Activated CD8-positive, alpha-beta T cell treated with anti-CD3 and anti-CD28 coated beads for 36 hours (primary cell): Measurements from ENCODE around the gene APOE. TPM values are rescaled to one million over a fixed set of nuclear protein-coding genes. Genes with fewer than 3 reads are reported as not detected.

Experiments used
- ATAC-seq: fragments of 200-7000 bp; cut with Tn5 transposase; one replicate; pipeline ENCODE4 v1.10.0; 2021; ENCODE audit warnings: mild to moderate bottlenecking, moderate library complexity
- CTCF ChIA-PET: fragments of 350-600 bp; sonication (Branson Sonifier 250); formaldehyde crosslinking; loops from one replicate; lab custom pipeline; 2021; ENCODE audit warnings: antibody characterized with exemption; lab: Charles Lee
- POLR2A ChIA-PET: fragments of 350-600 bp; sonication (Branson Sonifier 250); formaldehyde crosslinking; loops from one replicate; lab custom pipeline; 2021; ENCODE audit warnings: antibody characterized with exemption; lab: Charles Lee
- DNase-seq: peaks from one replicate; pipeline ENCODE4 v3.0.0-alpha.2; 2020
- H3K27ac Mint-ChIP-seq: one replicate; pipeline ENCODE4 v1.8.0; 2021; ENCODE audit warnings: mild to moderate bottlenecking, mixed read lengths
- H3K27me3 Mint-ChIP-seq: one replicate; pipeline ENCODE4 v1.8.0; 2021; ENCODE audit warnings: mixed read lengths
- H3K36me3 Mint-ChIP-seq: one replicate; pipeline ENCODE4 v1.8.0; 2021; ENCODE audit warnings: low read depth, mixed read lengths
- H3K4me1 Mint-ChIP-seq: one replicate; pipeline ENCODE4 v1.8.0; 2021; ENCODE audit warnings: low read depth, mixed read lengths
- H3K4me3 Mint-ChIP-seq: one replicate; pipeline ENCODE4 v1.8.0; 2021; ENCODE audit warnings: mild to moderate bottlenecking, moderate library complexity, mixed read lengths
- H3K9me3 Mint-ChIP-seq: one replicate; pipeline ENCODE4 v1.8.0; 2021; ENCODE audit warnings: mixed read lengths
- intact Hi-C: fragments of 100-400 bp; cut with micrococcal nuclease; formaldehyde crosslinking; loops from one replicate; pipeline ENCODE4 v1.10.0; 2022
- total RNA-seq, 2 experiments: library from RNA; stranded (reverse); gene quantifications; one replicate each; pipeline ENCODE4 v1.2.3, GENCODE V29; 2021
- TF ChIP-seq, protein P1 (sequence below): fragments of 200-600 bp; IDR thresholded peaks from one replicate; pipeline ENCODE4 v1.8.0; 2022; ENCODE audit warnings: antibody characterized with exemption, mild to moderate bottlenecking

APOE gene
- total RNA-seq, 2 experiments from 2014 or later, result 0.87 to 1.2 TPM

DNA sequence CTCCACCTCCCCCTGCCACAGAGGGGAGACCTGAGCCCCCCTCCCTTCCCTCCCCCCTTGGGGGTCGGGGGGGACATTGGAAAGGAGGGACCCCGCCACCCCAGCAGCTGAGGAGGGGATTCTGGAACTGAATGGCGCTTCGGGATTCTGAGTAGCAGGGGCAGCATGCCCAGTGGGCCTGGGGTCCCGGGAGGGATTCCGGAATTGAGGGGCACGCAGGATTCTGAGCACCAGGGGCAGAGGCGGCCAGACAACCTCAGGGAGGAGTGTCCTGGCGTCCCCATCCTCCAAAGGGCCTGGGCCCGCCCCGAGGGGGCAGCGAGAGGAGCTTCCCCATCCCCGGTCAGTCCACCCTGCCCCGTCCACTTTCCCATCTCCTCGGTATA, 2.4 kb upstream of the APOE start:
- ChIA-PET CTCF (interaction anchor here (1.0 to 6.0 kb wide), 8 partner anchors 11 to 96 kb away, joined by 3 to 46 read pairs (median 4); partner anchors contain the start of gene TOMM40), POLR2A (interaction anchor here (1.1 to 4.1 kb wide), 4 partner anchors 8 to 57 kb away, joined by 3 to 27 read pairs (median 9); partner anchors contain the start of gene TOMM40)
- intact Hi-C loops, result loop anchor here (5.0 kb wide), 1 partner anchor 49 kb away; no protein-coding TSS in a partner anchor
- H3K4me3 Mint-ChIP-seq, result no peak overlapping the region
- peaks cover 10% of the 10 kb centered on the region for H3K4me1 Mint-ChIP-seq
- peaks cover 19% of the 10 kb centered on the region for H3K27me3 Mint-ChIP-seq
- H3K9me3 Mint-ChIP-seq, result no peaks in the 10 kb centered on the region
- no peak overlapping the region for H3K27ac Mint-ChIP-seq
- peaks cover 22% of the 10 kb centered on the region for H3K36me3 Mint-ChIP-seq
- ATAC-seq (no peak), DNase-seq (no peak)
- TF ChIP-seq, protein P1, sequence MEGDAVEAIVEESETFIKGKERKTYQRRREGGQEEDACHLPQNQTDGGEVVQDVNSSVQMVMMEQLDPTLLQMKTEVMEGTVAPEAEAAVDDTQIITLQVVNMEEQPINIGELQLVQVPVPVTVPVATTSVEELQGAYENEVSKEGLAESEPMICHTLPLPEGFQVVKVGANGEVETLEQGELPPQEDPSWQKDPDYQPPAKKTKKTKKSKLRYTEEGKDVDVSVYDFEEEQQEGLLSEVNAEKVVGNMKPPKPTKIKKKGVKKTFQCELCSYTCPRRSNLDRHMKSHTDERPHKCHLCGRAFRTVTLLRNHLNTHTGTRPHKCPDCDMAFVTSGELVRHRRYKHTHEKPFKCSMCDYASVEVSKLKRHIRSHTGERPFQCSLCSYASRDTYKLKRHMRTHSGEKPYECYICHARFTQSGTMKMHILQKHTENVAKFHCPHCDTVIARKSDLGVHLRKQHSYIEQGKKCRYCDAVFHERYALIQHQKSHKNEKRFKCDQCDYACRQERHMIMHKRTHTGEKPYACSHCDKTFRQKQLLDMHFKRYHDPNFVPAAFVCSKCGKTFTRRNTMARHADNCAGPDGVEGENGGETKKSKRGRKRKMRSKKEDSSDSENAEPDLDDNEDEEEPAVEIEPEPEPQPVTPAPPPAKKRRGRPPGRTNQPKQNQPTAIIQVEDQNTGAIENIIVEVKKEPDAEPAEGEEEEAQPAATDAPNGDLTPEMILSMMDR, result no peak

DNA sequence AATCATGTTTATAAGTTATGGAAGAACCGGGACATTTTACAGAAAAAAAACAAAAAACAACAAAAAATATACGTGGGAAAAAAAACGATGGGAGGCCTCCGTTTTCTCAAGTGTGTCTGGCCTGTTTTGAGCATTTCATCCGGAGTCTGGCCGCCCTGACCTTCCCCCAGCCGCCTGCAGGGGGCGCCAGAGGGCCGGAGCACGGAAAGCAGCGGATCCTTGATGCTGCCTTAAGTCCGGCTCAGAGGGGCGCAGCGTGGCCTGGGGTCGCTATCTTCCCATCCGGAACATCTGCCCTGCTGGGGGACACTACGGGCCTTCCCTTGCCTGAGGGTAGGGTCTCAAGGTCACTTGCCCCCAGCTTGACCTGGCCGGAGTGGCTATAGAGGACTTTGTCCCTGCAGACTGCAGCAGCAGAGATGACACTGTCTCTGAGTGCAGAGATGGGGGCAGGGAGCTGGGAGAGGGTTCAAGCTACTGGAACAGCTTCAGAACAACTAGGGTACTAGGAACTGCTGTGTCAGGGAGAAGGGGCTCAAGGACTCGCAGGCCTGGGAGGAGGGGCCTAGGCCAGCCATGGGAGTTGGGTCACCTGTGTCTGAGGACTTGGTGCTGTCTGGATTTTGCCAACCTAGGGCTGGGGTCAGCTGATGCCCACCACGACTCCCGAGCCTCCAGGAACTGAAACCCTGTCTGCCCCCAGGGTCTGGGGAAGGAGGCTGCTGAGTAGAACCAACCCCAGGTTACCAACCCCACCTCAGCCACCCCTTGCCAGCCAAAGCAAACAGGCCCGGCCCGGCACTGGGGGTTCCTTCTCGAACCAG, 1.8 kb upstream of the APOE start:
- no peak overlapping the region for H3K27ac Mint-ChIP-seq
- no peaks in the 10 kb centered on the region for H3K9me3 Mint-ChIP-seq
- ChIA-PET CTCF (interaction anchor here (0.7 to 6.0 kb wide), 11 partner anchors 11 to 156 kb away, joined by 3 to 46 read pairs (median 4); partner anchors contain the start of gene TOMM40), POLR2A (interaction anchor here (0.8 to 4.1 kb wide), 7 partner anchors 9 to 100 kb away, joined by 3 to 27 read pairs (median 4); partner anchors contain the start of gene TOMM40)
- peaks cover 21% of the 10 kb centered on the region for H3K36me3 Mint-ChIP-seq
- TF ChIP-seq, protein P1, result peak; percentile 97
- DNase-seq (peak; percentile 83), ATAC-seq (peak; percentile 71)
- H3K27me3 Mint-ChIP-seq, result peaks cover 19% of the 10 kb centered on the region
- H3K4me3 Mint-ChIP-seq, result no peak overlapping the region
- intact Hi-C loops, result loop anchor here (5.0 kb wide), 1 partner anchor 48 kb away; no protein-coding TSS in a partner anchor
- H3K4me1 Mint-ChIP-seq, result peaks cover 10% of the 10 kb centered on the region

DNA sequence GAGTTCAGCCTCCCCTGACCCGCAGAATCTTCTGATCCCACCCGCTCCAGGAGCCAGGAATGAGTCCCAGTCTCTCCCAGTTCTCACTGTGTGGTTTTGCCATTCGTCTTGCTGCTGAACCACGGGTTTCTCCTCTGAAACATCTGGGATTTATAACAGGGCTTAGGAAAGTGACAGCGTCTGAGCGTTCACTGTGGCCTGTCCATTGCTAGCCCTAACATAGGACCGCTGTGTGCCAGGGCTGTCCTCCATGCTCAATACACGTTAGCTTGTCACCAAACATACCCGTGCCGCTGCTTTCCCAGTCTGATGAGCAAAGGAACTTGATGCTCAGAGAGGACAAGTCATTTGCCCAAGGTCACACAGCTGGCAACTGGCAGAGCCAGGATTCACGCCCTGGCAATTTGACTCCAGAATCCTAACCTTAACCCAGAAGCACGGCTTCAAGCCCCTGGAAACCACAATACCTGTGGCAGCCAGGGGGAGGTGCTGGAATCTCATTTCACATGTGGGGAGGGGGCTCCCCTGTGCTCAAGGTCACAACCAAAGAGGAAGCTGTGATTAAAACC, 1.1 kb upstream of the APOE start:
- ChIA-PET CTCF (interaction anchor here (0.7 to 6.0 kb wide), 11 partner anchors 10 to 155 kb away, joined by 3 to 46 read pairs (median 4); partner anchors contain the start of gene TOMM40), POLR2A (interaction anchor here (0.8 to 4.1 kb wide), 6 partner anchors 9 to 99 kb away, joined by 3 to 27 read pairs (median 4); partner anchors contain the start of gene TOMM40)
- H3K4me3 Mint-ChIP-seq, result no peak overlapping the region
- H3K9me3 Mint-ChIP-seq, result no peaks in the 10 kb centered on the region
- ATAC-seq, result no peak
- H3K4me1 Mint-ChIP-seq, result peaks cover 10% of the 10 kb centered on the region
- intact Hi-C loops, result loop anchor here (5.0 kb wide), 1 partner anchor 48 kb away; no protein-coding TSS in a partner anchor
- peaks cover 19% of the 10 kb centered on the region for H3K27me3 Mint-ChIP-seq
- no peak for DNase-seq
- H3K36me3 Mint-ChIP-seq, result peaks cover 21% of the 10 kb centered on the region
- H3K27ac Mint-ChIP-seq, result no peak overlapping the region
- TF ChIP-seq, protein P1, result no peak

DNA sequence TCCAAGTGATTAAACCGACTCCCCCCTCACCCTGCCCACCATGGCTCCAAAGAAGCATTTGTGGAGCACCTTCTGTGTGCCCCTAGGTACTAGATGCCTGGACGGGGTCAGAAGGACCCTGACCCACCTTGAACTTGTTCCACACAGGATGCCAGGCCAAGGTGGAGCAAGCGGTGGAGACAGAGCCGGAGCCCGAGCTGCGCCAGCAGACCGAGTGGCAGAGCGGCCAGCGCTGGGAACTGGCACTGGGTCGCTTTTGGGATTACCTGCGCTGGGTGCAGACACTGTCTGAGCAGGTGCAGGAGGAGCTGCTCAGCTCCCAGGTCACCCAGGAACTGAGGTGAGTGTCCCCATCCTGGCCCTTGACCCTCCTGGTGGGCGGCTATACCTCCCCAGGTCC, 2.0 kb downstream of the APOE start:
- no peaks in the 10 kb centered on the region for H3K9me3 Mint-ChIP-seq
- H3K27me3 Mint-ChIP-seq, result peaks cover 24% of the 10 kb centered on the region
- ChIA-PET POLR2A (interaction anchor here (0.6 to 1.1 kb wide), 2 partner anchors 47 to 324 kb away, joined by 3 to 5 read pairs; no protein-coding TSS in a partner anchor), CTCF (no interaction called here)
- H3K4me3 Mint-ChIP-seq, result no peak overlapping the region
- TF ChIP-seq, protein P1, result no peak
- DNase-seq, result no peak
- no peak for ATAC-seq
- H3K4me1 Mint-ChIP-seq, result peaks cover 10% of the 10 kb centered on the region
- no peak overlapping the region for H3K27ac Mint-ChIP-seq
- intact Hi-C loops, result no loop called here
- peaks cover 6% of the 10 kb centered on the region for H3K36me3 Mint-ChIP-seq
